Cardiac muscle cell (in vitro differentiated cells and primary cell): ENCODE measurements around the gene DCAF11. TPM values are rescaled to one million over a fixed set of nuclear protein-coding genes. Genes with fewer than 3 reads are reported as not detected.

Experiments
- DNase-seq, 2 donors: peaks; one replicate each; pipeline versions ENCODE4 v3.0.0 to v3.0.0-alpha.2; 2010 to 2017; ENCODE audit warnings: low read depth in 1 of 2, low spot score in 1 of 2
- H3K27ac ChIP-seq: fragments of 200-600 bp; sonication (generic); 2 replicates; pipeline ENCODE4 v1.5.1; 2016
- H3K27me3 ChIP-seq: fragments of 200-600 bp; sonication (generic); 2 replicates; pipeline ENCODE4 v1.6.0; 2016; ENCODE audit warnings: control low read depth
- H3K36me3 ChIP-seq: fragments of 200-600 bp; sonication (generic); 2 replicates; pipeline ENCODE4 v1.5.1; 2016; ENCODE audit warnings: control low read depth
- H3K4me1 ChIP-seq: fragments of 200-600 bp; sonication (generic); 2 replicates; pipeline ENCODE4 v1.8.1; 2017; ENCODE audit warnings: low read depth, mild to moderate bottlenecking, mixed run types
- H3K4me3 ChIP-seq: fragments of 200-600 bp; sonication (generic); 2 replicates; pipeline ENCODE4 v1.5.1; 2016; ENCODE audit warnings: mild to moderate bottlenecking
- H3K9me3 ChIP-seq: fragments of 200-600 bp; sonication (generic); 2 replicates; pipeline ENCODE4 v1.5.1; 2017; ENCODE audit warnings: low read depth, mild to moderate bottlenecking, control low read depth
- CTCF ChIP-seq: IDR thresholded peaks from 2 replicates; pipeline ENCODE4 v1.5.1; 2012; ENCODE audit warnings: low read depth, mild to moderate bottlenecking, low read length
- polyA plus RNA-seq: library from polyadenylated mRNA; unstranded; fragments of >200 nt; fragmentation: Nextera tagmentation; extraction: Ambion mirVana; gene quantifications from 2 replicates; pipeline ENCODE4 v1.2.1, GENCODE V29; 2016
- total RNA-seq: library from RNA; depleted of rRNA; stranded (reverse); fragments of >200 nt; gene quantifications from 2 replicates; pipeline ENCODE4 v1.2.3, GENCODE V29; 2016

Gene DCAF11
- total and polyA plus RNA-seq, 2 experiments from 2014 or later = 110 to 317 TPM

GRCh38 chr14:24165785-24166184, 51.2 kb downstream of the DCAF11 start:
- peaks cover 4% of the 10 kb centered on the region for H3K36me3 ChIP-seq
- no peak overlapping the region for H3K27ac ChIP-seq
- no peak for DNase-seq
- H3K27me3 ChIP-seq = no peaks in the 10 kb centered on the region
- no peak for TF ChIP-seq CTCF
- no peaks in the 10 kb centered on the region for H3K9me3 ChIP-seq
- no peak overlapping the region for H3K4me3 ChIP-seq
- peaks cover 6% of the 10 kb centered on the region for H3K4me1 ChIP-seq

- Histone ChIP-seq H3K4me1 (no peaks in the 10 kb centered on the region), H3K9me3 (no peaks in the 10 kb centered on the region), H3K4me3 (no peak overlapping the region), H3K27ac (no peak overlapping the region), H3K27me3 (no peaks in the 10 kb centered on the region), H3K36me3 (peaks cover 4% of the 10 kb centered on the region)
- TF ChIP-seq CTCF = no peak
- DNase-seq = no peak
Measured at GRCh38 chr14:24167469-24168114, 53.0 kb downstream of the DCAF11 start.

GRCh38 chr14:24171422-24172260, 57.1 kb downstream of the DCAF11 start, which contains the start of gene REC8:
Gene REC8 (plus strand): TSS chr14:24172080. CDS start chr14:24172553, 473 bp downstream.
- Histone ChIP-seq H3K9me3 (no peaks in the 10 kb centered on the region), H3K4me1 (no peaks in the 10 kb centered on the region), H3K27me3 (no peaks in the 10 kb centered on the region), H3K27ac (no peak within 1 kb of the TSS), H3K4me3 (peak within 1 kb of the TSS; percentile 21), H3K36me3 (no peaks in the 10 kb centered on the region)
- DNase-seq = peak; percentile 91 to 98
- TF ChIP-seq CTCF = no peak

- Histone ChIP-seq H3K27me3 (no peaks in the 10 kb centered on the region), H3K4me1 (no peaks in the 10 kb centered on the region), H3K9me3 (no peaks in the 10 kb centered on the region), H3K27ac (no peak overlapping the region), H3K4me3 (peak overlapping the region; percentile 21), H3K36me3 (no peaks in the 10 kb centered on the region)
- no peak for TF ChIP-seq CTCF
- no peak for DNase-seq
Measured at GRCh38 chr14:24172261-24172860, 57.8 kb downstream of the DCAF11 start.

- Histone ChIP-seq H3K4me3 (no peak overlapping the region), H3K9me3 (no peaks in the 10 kb centered on the region), H3K4me1 (no peaks in the 10 kb centered on the region), H3K27me3 (no peaks in the 10 kb centered on the region), H3K36me3 (no peaks in the 10 kb centered on the region), H3K27ac (no peak overlapping the region)
- DNase-seq = no peak
- TF ChIP-seq CTCF = no peak
Measured at GRCh38 chr14:24172871-24173281, 58.3 kb downstream of the DCAF11 start.

Other genes with a start within 250 kb of the DCAF11 start
- 44.9 and 70.8 TPM in 2 replicates for gene DHRS4, start 161.0 kb upstream of the DCAF11 start, total RNA-seq
- 42.0 and 62.2 TPM in 2 replicates for gene DHRS4, start 161.0 kb upstream of the DCAF11 start, polyA plus RNA-seq
- gene DHRS4L2, start 125.8 kb upstream of the DCAF11 start, total RNA-seq = 13.7 and 17.0 TPM in 2 replicates
- 23.7 and 33.1 TPM in 2 replicates for gene DHRS4L2, start 125.8 kb upstream of the DCAF11 start, polyA plus RNA-seq
- gene CARMIL3, start 62.8 kb upstream of the DCAF11 start, total RNA-seq = 0.06 and 0.85 TPM in 2 replicates
- gene CARMIL3, start 62.8 kb upstream of the DCAF11 start, polyA plus RNA-seq = 0.05 and 0.22 TPM in 2 replicates
- gene CPNE6, start 43.2 kb upstream of the DCAF11 start, total RNA-seq = 0.12 TPM in 1 of 2 replicates, not detected in the other
- 0.43 and 0.96 TPM in 2 replicates for gene CPNE6, start 43.2 kb upstream of the DCAF11 start, polyA plus RNA-seq
- 11.2 and 18.9 TPM in 2 replicates for gene PCK2, start 20.5 kb upstream of the DCAF11 start, total RNA-seq
- 12.2 and 20.0 TPM in 2 replicates for gene PCK2, start 20.5 kb upstream of the DCAF11 start, polyA plus RNA-seq
- 4.2 and 6.7 TPM in 2 replicates for gene NRL, start 172 bp downstream of the DCAF11 start, total RNA-seq
- 4.8 and 5.1 TPM in 2 replicates for gene NRL, start 172 bp downstream of the DCAF11 start, polyA plus RNA-seq
- gene FITM1, start 15.9 kb downstream of the DCAF11 start, total RNA-seq = 124 and 136 TPM in 2 replicates
- 181 and 209 TPM in 2 replicates for gene FITM1, start 15.9 kb downstream of the DCAF11 start, polyA plus RNA-seq
- 211 and 238 TPM in 2 replicates for gene PSME1, start 21.4 kb downstream of the DCAF11 start, total RNA-seq
- 383 and 492 TPM in 2 replicates for gene PSME1, start 21.4 kb downstream of the DCAF11 start, polyA plus RNA-seq
- 54.6 and 69.3 TPM in 2 replicates for gene EMC9, start 26.8 kb downstream of the DCAF11 start, total RNA-seq
- 82.3 and 114 TPM in 2 replicates for gene EMC9, start 26.8 kb downstream of the DCAF11 start, polyA plus RNA-seq
- 92.3 and 97.6 TPM in 2 replicates for gene PSME2, start 31.8 kb downstream of the DCAF11 start, total RNA-seq
- 311 and 331 TPM in 2 replicates for gene PSME2, start 31.8 kb downstream of the DCAF11 start, polyA plus RNA-seq
- 81.0 and 134 TPM in 2 replicates for gene RNF31, start 32.7 kb downstream of the DCAF11 start, total RNA-seq
- gene RNF31, start 32.7 kb downstream of the DCAF11 start, polyA plus RNA-seq = 42.1 and 44.9 TPM in 2 replicates
- gene IRF9, start 46.5 kb downstream of the DCAF11 start, total RNA-seq = 29.1 and 33.7 TPM in 2 replicates
- gene IRF9, start 46.5 kb downstream of the DCAF11 start, polyA plus RNA-seq = 27.3 and 35.4 TPM in 2 replicates
- 20.3 and 23.5 TPM in 2 replicates for gene REC8, start 57.3 kb downstream of the DCAF11 start, total RNA-seq
- gene REC8, start 57.3 kb downstream of the DCAF11 start, polyA plus RNA-seq = 38.8 and 39.0 TPM in 2 replicates
- gene IPO4, start 74.0 kb downstream of the DCAF11 start, total RNA-seq = 32.0 and 40.7 TPM in 2 replicates
- gene IPO4, start 74.0 kb downstream of the DCAF11 start, polyA plus RNA-seq = 26.4 and 34.5 TPM in 2 replicates
- 40.2 and 50.3 TPM in 2 replicates for gene TM9SF1, start 80.7 kb downstream of the DCAF11 start, total RNA-seq
- 55.2 and 65.3 TPM in 2 replicates for gene TM9SF1, start 80.7 kb downstream of the DCAF11 start, polyA plus RNA-seq
- gene TSSK4, start 90.9 kb downstream of the DCAF11 start, total RNA-seq = not detected in 2 replicates
- 2.3 and 3.3 TPM in 2 replicates for gene TSSK4, start 90.9 kb downstream of the DCAF11 start, polyA plus RNA-seq
- gene CHMP4A, start 98.7 kb downstream of the DCAF11 start, total RNA-seq = 26.4 and 31.0 TPM in 2 replicates
- 51.1 and 56.1 TPM in 2 replicates for gene CHMP4A, start 98.7 kb downstream of the DCAF11 start, polyA plus RNA-seq
- 39.3 and 59.8 TPM in 2 replicates for gene MDP1, start 101.3 kb downstream of the DCAF11 start, total RNA-seq
- 70.5 and 73.4 TPM in 2 replicates for gene MDP1, start 101.3 kb downstream of the DCAF11 start, polyA plus RNA-seq
- 262 and 264 TPM in 2 replicates for gene NEDD8, start 117.6 kb downstream of the DCAF11 start, total RNA-seq
- 429 and 492 TPM in 2 replicates for gene NEDD8, start 117.6 kb downstream of the DCAF11 start, polyA plus RNA-seq
- gene GMPR2, start 118.2 kb downstream of the DCAF11 start, total RNA-seq = 59.5 and 66.3 TPM in 2 replicates
- 57.6 and 66.8 TPM in 2 replicates for gene GMPR2, start 118.2 kb downstream of the DCAF11 start, polyA plus RNA-seq
- 32.3 and 40.8 TPM in 2 replicates for gene TINF2, start 127.8 kb downstream of the DCAF11 start, total RNA-seq
- 49.9 and 50.6 TPM in 2 replicates for gene TINF2, start 127.8 kb downstream of the DCAF11 start, polyA plus RNA-seq
- 0.35 and 1.7 TPM in 2 replicates for gene TGM1, start 148.4 kb downstream of the DCAF11 start, total RNA-seq
- gene TGM1, start 148.4 kb downstream of the DCAF11 start, polyA plus RNA-seq = 0.65 TPM in 1 of 2 replicates, not detected in the other
- 39.6 and 43.5 TPM in 2 replicates for gene RABGGTA, start 156.8 kb downstream of the DCAF11 start, total RNA-seq
- 43.7 and 45.2 TPM in 2 replicates for gene RABGGTA, start 156.8 kb downstream of the DCAF11 start, polyA plus RNA-seq
- gene DHRS1, start 185.0 kb downstream of the DCAF11 start, total RNA-seq = 43.2 and 54.3 TPM in 2 replicates
- gene DHRS1, start 185.0 kb downstream of the DCAF11 start, polyA plus RNA-seq = 53.5 and 58.1 TPM in 2 replicates
- 13.5 and 15.7 TPM in 2 replicates for gene NOP9, start 185.1 kb downstream of the DCAF11 start, total RNA-seq
- 2.7 and 4.3 TPM in 2 replicates for gene NOP9, start 185.1 kb downstream of the DCAF11 start, polyA plus RNA-seq
- gene CIDEB, start 193.2 kb downstream of the DCAF11 start, total RNA-seq = not detected in 2 replicates
- gene CIDEB, start 193.2 kb downstream of the DCAF11 start, polyA plus RNA-seq = not detected in 2 replicates
- gene LTB4R2, start 195.4 kb downstream of the DCAF11 start, total RNA-seq = 7.6 and 15.1 TPM in 2 replicates
- gene LTB4R2, start 195.4 kb downstream of the DCAF11 start, polyA plus RNA-seq = 0.17 and 1.8 TPM in 2 replicates
- gene LTB4R, start 196.7 kb downstream of the DCAF11 start, total RNA-seq = 8.5 and 8.8 TPM in 2 replicates
- 2.0 and 2.7 TPM in 2 replicates for gene LTB4R, start 196.7 kb downstream of the DCAF11 start, polyA plus RNA-seq
- 0.35 and 1.5 TPM in 2 replicates for gene ADCY4, start 220.3 kb downstream of the DCAF11 start, total RNA-seq
- 1.2 TPM in 1 of 2 replicates, not detected in the other for gene ADCY4, start 220.3 kb downstream of the DCAF11 start, polyA plus RNA-seq
- 0.24 TPM in 1 of 2 replicates, not detected in the other for gene RIPK3, start 225.2 kb downstream of the DCAF11 start, total RNA-seq
- 0.81 TPM in 1 of 2 replicates, not detected in the other for gene RIPK3, start 225.2 kb downstream of the DCAF11 start, polyA plus RNA-seq